ENCODE results near the gene HMGXB3. TPM values are rescaled to one million over a fixed set of nuclear protein-coding genes. Genes with fewer than 3 reads are reported as not detected.

HMGXB3 gene
- total RNA-seq, 2 experiments from 2014 or later = 27.4 to 29.3 TPM

DNA sequence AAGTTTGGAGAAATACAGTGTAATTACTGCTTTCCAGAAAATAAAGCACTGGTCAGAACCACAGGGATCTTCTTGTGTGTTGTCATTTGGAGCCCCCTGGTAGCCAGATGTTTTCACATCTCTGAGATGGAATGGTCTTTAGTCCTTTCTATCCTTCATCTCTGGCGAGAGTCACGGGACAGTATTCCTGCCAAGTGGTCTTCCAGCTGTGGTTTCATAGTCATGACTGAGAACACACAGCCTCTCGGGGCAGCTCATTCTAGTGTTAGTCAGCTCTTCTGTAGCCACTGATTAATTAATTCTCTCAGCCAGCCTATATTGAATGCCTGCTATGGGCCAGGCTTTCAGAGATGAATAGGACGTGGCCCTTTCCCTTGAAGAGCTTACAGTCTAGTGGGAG lies 34.1 kb downstream of the HMGXB3 start:
- Mint-ChIP-seq H3K4me1 (ENCODE audit: low read depth) (no peaks in the 10 kb centered on the region), H3K4me3 (no peak overlapping the region), H3K36me3 (ENCODE audit: low read depth) (peaks cover 97% of the 10 kb centered on the region), H3K9me3 (no peaks in the 10 kb centered on the region), H3K27ac (no peak overlapping the region), H3K27me3 (no peaks in the 10 kb centered on the region)
- H3K36me3 ChIP-seq (ENCODE audit: insufficient read depth, low read length) = peaks cover 97% of the 10 kb centered on the region
- H3K27ac ChIP-seq (ENCODE audit: low read depth in 1 of 2, low read length in 2 of 2) = no peak overlapping the region
- H3K4me1 ChIP-seq (ENCODE audit: insufficient read depth, low read length) = no peaks in the 10 kb centered on the region
- H3K9me3 ChIP-seq (ENCODE audit: control insufficient read depth in 1 of 2, insufficient read depth in 1 of 2, low read length in 2 of 2) = no peaks in the 10 kb centered on the region
- no peak overlapping the region for H3K4me3 ChIP-seq (ENCODE audit: low read length)
- intact Hi-C loops (cut with DNase I, micrococcal nuclease) = no loop called here
- no peaks in the 10 kb centered on the region for H3K27me3 ChIP-seq (ENCODE audit: control insufficient read depth in 1 of 2, insufficient read depth in 2 of 2, low read length in 2 of 2)
- ATAC-seq (ENCODE audit: poor library complexity) = no peak
- POLR2A ChIA-PET = no interaction called here
- no peak for DNase-seq
- TF ChIP-seq, protein P1, sequence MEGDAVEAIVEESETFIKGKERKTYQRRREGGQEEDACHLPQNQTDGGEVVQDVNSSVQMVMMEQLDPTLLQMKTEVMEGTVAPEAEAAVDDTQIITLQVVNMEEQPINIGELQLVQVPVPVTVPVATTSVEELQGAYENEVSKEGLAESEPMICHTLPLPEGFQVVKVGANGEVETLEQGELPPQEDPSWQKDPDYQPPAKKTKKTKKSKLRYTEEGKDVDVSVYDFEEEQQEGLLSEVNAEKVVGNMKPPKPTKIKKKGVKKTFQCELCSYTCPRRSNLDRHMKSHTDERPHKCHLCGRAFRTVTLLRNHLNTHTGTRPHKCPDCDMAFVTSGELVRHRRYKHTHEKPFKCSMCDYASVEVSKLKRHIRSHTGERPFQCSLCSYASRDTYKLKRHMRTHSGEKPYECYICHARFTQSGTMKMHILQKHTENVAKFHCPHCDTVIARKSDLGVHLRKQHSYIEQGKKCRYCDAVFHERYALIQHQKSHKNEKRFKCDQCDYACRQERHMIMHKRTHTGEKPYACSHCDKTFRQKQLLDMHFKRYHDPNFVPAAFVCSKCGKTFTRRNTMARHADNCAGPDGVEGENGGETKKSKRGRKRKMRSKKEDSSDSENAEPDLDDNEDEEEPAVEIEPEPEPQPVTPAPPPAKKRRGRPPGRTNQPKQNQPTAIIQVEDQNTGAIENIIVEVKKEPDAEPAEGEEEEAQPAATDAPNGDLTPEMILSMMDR (IDR thresholded peaks at IDR 0.05) = no peak
- CTCF ChIA-PET = no interaction called here

DNA sequence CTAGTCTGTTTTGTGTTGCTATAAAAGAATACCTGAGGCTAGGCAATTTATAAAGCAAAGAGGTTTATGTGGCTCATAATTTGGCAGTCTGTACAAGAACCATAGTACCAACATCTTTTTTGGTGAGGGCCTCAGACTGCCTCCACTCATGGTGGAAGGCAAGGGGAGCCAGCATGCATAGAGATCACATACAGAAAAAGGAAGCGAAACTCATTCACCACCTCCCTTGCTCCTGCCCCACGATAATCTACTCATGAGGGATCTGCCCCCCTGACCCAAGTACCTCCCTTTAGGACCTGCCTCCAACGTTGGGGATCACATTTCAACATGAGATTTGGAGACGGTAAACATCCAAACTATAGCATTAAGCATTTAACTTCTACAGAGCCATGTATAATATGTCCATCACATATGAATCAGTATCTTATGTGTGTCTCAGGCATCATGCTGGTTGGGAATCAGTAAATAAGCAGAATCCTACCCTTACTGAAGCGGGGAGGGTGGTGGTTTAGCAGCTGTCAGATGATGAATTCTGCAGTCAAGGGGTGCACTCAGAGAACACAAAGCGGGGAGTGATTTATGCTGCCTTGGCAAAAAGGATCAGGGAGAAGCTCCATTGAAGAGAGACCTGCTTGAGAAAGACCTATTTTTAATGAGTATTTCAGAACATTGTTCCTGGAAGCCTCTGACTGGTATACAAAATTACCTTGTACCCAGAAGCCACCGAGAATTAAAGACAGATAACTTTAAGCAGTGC lies 34.8 kb downstream of the HMGXB3 start:
- Mint-ChIP-seq H3K36me3 (ENCODE audit: low read depth) (peaks cover 100% of the 10 kb centered on the region), H3K27me3 (no peaks in the 10 kb centered on the region), H3K27ac (no peak overlapping the region), H3K9me3 (no peaks in the 10 kb centered on the region), H3K4me1 (ENCODE audit: low read depth) (no peaks in the 10 kb centered on the region), H3K4me3 (no peak overlapping the region)
- TF ChIP-seq, protein P1 (IDR thresholded peaks at IDR 0.05) = no peak
- intact Hi-C loops (cut with DNase I, micrococcal nuclease) = no loop called here
- CTCF ChIA-PET = no interaction called here
- no peak overlapping the region for H3K4me3 ChIP-seq (ENCODE audit: low read length)
- ATAC-seq (ENCODE audit: poor library complexity) (no peak), DNase-seq (no peak)
- H3K9me3 ChIP-seq (ENCODE audit: control insufficient read depth in 1 of 2, insufficient read depth in 1 of 2, low read length in 2 of 2) = no peaks in the 10 kb centered on the region
- H3K4me1 ChIP-seq (ENCODE audit: insufficient read depth, low read length) = no peaks in the 10 kb centered on the region
- POLR2A ChIA-PET = no interaction called here
- peaks cover 98% of the 10 kb centered on the region for H3K36me3 ChIP-seq (ENCODE audit: insufficient read depth, low read length)
- H3K27ac ChIP-seq (ENCODE audit: low read depth in 1 of 2, low read length in 2 of 2) = no peak overlapping the region
- H3K27me3 ChIP-seq (ENCODE audit: control insufficient read depth in 1 of 2, insufficient read depth in 2 of 2, low read length in 2 of 2) = no peaks in the 10 kb centered on the region

DNA sequence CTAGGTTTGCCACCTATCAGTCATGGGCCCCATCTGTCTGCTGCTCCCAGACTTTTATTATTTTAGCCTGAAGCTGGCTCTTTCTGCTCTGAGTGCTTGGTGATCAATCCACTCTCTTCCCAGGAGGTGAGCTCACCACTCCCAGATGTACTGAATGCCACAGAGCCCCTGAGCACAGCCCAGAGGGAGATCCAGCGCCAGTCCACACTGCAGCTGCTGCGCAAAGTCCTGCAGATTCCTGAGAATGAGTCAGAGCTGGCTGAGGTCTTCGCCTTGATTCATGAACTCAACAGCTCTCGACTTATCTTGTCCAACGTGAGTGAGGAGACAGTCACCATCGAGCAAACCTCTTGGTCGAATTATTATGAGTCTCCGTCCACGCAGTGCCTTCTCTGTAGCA lies 36.0 kb downstream of the HMGXB3 start:
- no peak overlapping the region for H3K4me3 Mint-ChIP-seq
- peaks cover 100% of the 10 kb centered on the region for H3K36me3 Mint-ChIP-seq (ENCODE audit: low read depth)
- no peaks in the 10 kb centered on the region for H3K27me3 Mint-ChIP-seq
- no peak overlapping the region for H3K27ac ChIP-seq (ENCODE audit: low read depth in 1 of 2, low read length in 2 of 2)
- intact Hi-C loops (cut with DNase I, micrococcal nuclease) = no loop called here
- ChIA-PET CTCF (no interaction called here), POLR2A (no interaction called here)
- no peaks in the 10 kb centered on the region for H3K9me3 Mint-ChIP-seq
- TF ChIP-seq, protein P1 (IDR thresholded peaks at IDR 0.05) = no peak
- ATAC-seq (ENCODE audit: poor library complexity) (no peak), DNase-seq (no peak)
- H3K4me1 ChIP-seq (ENCODE audit: insufficient read depth, low read length) = no peaks in the 10 kb centered on the region
- H3K9me3 ChIP-seq (ENCODE audit: control insufficient read depth in 1 of 2, insufficient read depth in 1 of 2, low read length in 2 of 2) = no peaks in the 10 kb centered on the region
- no peaks in the 10 kb centered on the region for H3K4me1 Mint-ChIP-seq (ENCODE audit: low read depth)
- H3K27me3 ChIP-seq (ENCODE audit: control insufficient read depth in 1 of 2, insufficient read depth in 2 of 2, low read length in 2 of 2) = no peaks in the 10 kb centered on the region
- H3K27ac Mint-ChIP-seq = no peak overlapping the region
- H3K36me3 ChIP-seq (ENCODE audit: insufficient read depth, low read length) = peaks cover 98% of the 10 kb centered on the region
- no peak overlapping the region for H3K4me3 ChIP-seq (ENCODE audit: low read length)

Data from CD4-positive, alpha-beta T cell (primary cell).